Motor neuron (in vitro differentiated cells): ENCODE data around the gene ARHGAP42. TPM values are rescaled to one million over a fixed set of nuclear protein-coding genes. Genes with fewer than 3 reads are reported as not detected.

Source experiments
- ATAC-seq, 8 experiments: fragments of 200-7000 bp; cut with Tn5 transposase; replicated peaks in 6 of 8; 2 replicates each; pipeline ENCODE4 v1.8.0; 2021; ENCODE audit warnings: mild to moderate bottlenecking in 8 of 8, moderate library complexity in 8 of 8
- H3K27ac ChIP-seq, 2 donors: fragments of 250-450 bp; sonication (Bioruptor Pico); 2 replicates each; pipeline ENCODE4 v1.9.0; 2021; ENCODE audit warnings: antibody characterized with exemption in 2 of 2, mild to moderate bottlenecking in 2 of 2, moderate library complexity in 1 of 2
- H3K4me1 ChIP-seq, 2 donors: fragments of 250-450 bp; sonication (Bioruptor Pico); replicated peaks in 1 of 2; 2 replicates each; pipeline ENCODE4 v1.6.1; 2021; ENCODE audit warnings: antibody characterized with exemption in 2 of 2, mild to moderate bottlenecking in 2 of 2, moderate library complexity in 1 of 2
- H3K4me3 ChIP-seq, 5 donors: fragments of 250-450 bp; sonication (Bioruptor Pico); 2 replicates each; pipeline ENCODE4 v1.9.0; 2021; ENCODE audit warnings: antibody characterized with exemption in 5 of 5, mild to moderate bottlenecking in 5 of 5, moderate library complexity in 4 of 5
- WGBS, 10 experiments: fragments of 450-650 bp; shearing (Covaris generic); methylation state at CpG; one replicate each; pipeline ENCODE4 v1.0.0; 2022; 5-methylcytosine and 5-hydroxymethylcytosine counted together
- in situ Hi-C, 9 experiments: fragments of 400-800 bp; cut with MboI; loops; one replicate each; pipeline ENCODE4 v1.15.0; 2021; ENCODE audit warnings: low sequenced_read_pairs in 9 of 9, low pct_unique_long_range_greater_than_20kb in 2 of 9; ENCODE audit not compliant: unreplicated experiment in 9 of 9
- total RNA-seq, 8 experiments: library from RNA; unstranded; fragments of 300-600 nt; gene quantifications; 2 replicates each; pipeline versions ENCODE4 v1.2.3 to v1.2.4, GENCODE V29; 2022

The ARHGAP42 gene
- total RNA-seq, 8 experiments from 2014 or later: 2.7 to 29.7 (median 10.0) TPM

GRCh38 chr11:100757646-100758045, 70.6 kb downstream of the ARHGAP42 start:
- 45 to 100% (median 95%) methylated on average over 1 of the region's 1 CpG for WGBS, 10 experiments
- in situ Hi-C loops: no loop called here
- no peak for ATAC-seq
- H3K27ac ChIP-seq: no peak overlapping the region
- no peak overlapping the region for H3K4me3 ChIP-seq
- no peaks in the 10 kb centered on the region for H3K4me1 ChIP-seq

GRCh38 chr11:100759106-100759505, 72.0 kb downstream of the ARHGAP42 start:
- Histone ChIP-seq H3K4me1 (no peaks in the 10 kb centered on the region), H3K4me3 (no peak overlapping the region), H3K27ac (no peak overlapping the region)
- in situ Hi-C loops: no loop called here
- 69 to 100% (median 83%) methylated on average over 1 to 2 of the region's 2 CpGs; no CpG with 5 or more reads in 3 of the 10 experiments for WGBS, 10 experiments
- no peak for ATAC-seq

GRCh38 chr11:100759856-100760255, 72.8 kb downstream of the ARHGAP42 start:
- Histone ChIP-seq H3K27ac (no peak overlapping the region), H3K4me3 (no peak overlapping the region), H3K4me1 (no peaks in the 10 kb centered on the region)
- in situ Hi-C loops: no loop called here
- ATAC-seq: no peak
- WGBS, 10 experiments: 52 to 100% (median 85%) methylated on average over 1 to 3 of the region's 3 CpGs; no CpG with 5 or more reads in 3 of the 10 experiments

GRCh38 chr11:100760744-100761143, 73.7 kb downstream of the ARHGAP42 start:
- H3K27ac ChIP-seq: no peak overlapping the region
- ATAC-seq: no peak
- in situ Hi-C loops: no loop called here
- H3K4me1 ChIP-seq: no peaks in the 10 kb centered on the region
- H3K4me3 ChIP-seq: no peak overlapping the region

- ATAC-seq: peak in 2 of 8 experiments; percentile 43 to 44
- in situ Hi-C loops: no loop called here
- Histone ChIP-seq H3K4me1 (no peaks in the 10 kb centered on the region), H3K27ac (no peak overlapping the region), H3K4me3 (no peak overlapping the region)
- 13 to 100% (median 77%) methylated on average over 1 to 5 of the region's 6 CpGs; no CpG with 5 or more reads in 1 of the 10 experiments for WGBS, 10 experiments
These were observed 74.8 kb downstream of the ARHGAP42 start for GRCh38 chr11:100761841-100762240.

GRCh38 chr11:100766764-100767163, 79.7 kb downstream of the ARHGAP42 start:
- peaks cover 6% of the 10 kb centered on the region in 2 donors for H3K4me1 ChIP-seq
- no peak for ATAC-seq
- 71 to 100% (median 89%) methylated on average over 1 to 2 of the region's 2 CpGs; no CpG with 5 or more reads in 1 of the 10 experiments for WGBS, 10 experiments
- H3K4me3 ChIP-seq: no peak overlapping the region
- H3K27ac ChIP-seq: no peak overlapping the region
- in situ Hi-C loops: no loop called here

- Histone ChIP-seq H3K4me1 (peaks cover 6 to 9% of the 10 kb centered on the region in 2 donors), H3K27ac (no peak overlapping the region), H3K4me3 (no peak overlapping the region)
- 29 to 45% (median 40%) methylated on average over 1 of the region's 1 CpG; no CpG with 5 or more reads in 5 of the 10 experiments for WGBS, 10 experiments
- ATAC-seq: peak in 7 of 8 experiments; percentile 32 to 78 (median 51)
- in situ Hi-C loops: no loop called here
These were observed 82.1 kb downstream of the ARHGAP42 start for GRCh38 chr11:100769165-100769564.

- ATAC-seq: peak in 3 of 8 experiments; percentile 32 to 59 (median 45)
- Histone ChIP-seq H3K27ac (no peak overlapping the region), H3K4me3 (no peak overlapping the region), H3K4me1 (peaks cover 6 to 9% of the 10 kb centered on the region in 2 donors)
- in situ Hi-C loops: no loop called here
- WGBS, 10 experiments: 29 to 100% (median 76%) methylated on average over 1 to 3 of the region's 3 CpGs
These were observed 82.5 kb downstream of the ARHGAP42 start for GRCh38 chr11:100769617-100770016.

- Histone ChIP-seq H3K27ac (no peak overlapping the region), H3K4me1 (peaks cover 4 to 7% of the 10 kb centered on the region in 2 donors), H3K4me3 (no peak overlapping the region)
- in situ Hi-C loops: no loop called here
- ATAC-seq: no peak
- WGBS, 10 experiments: 78 to 93% (median 84%) methylated on average over 1 to 7 of the region's 7 CpGs; no CpG with 5 or more reads in 1 of the 10 experiments
These were observed 87.0 kb downstream of the ARHGAP42 start for GRCh38 chr11:100774132-100774531.

GRCh38 chr11:100774859-100775258, 87.8 kb downstream of the ARHGAP42 start:
- in situ Hi-C loops: no loop called here
- H3K27ac ChIP-seq: no peak overlapping the region

GRCh38 chr11:100776212-100776896, 89.3 kb downstream of the ARHGAP42 start:
- 79 to 100% (median 93%) methylated on average over 2 to 6 of the region's 6 CpGs; no CpG with 5 or more reads in 1 of the 10 experiments for WGBS, 10 experiments

More at GRCh38 chr11:100774859-100775258, 87.8 kb downstream of the ARHGAP42 start:
- Histone ChIP-seq H3K4me1 (peaks cover 0 to 3% of the 10 kb centered on the region in 2 donors), H3K4me3 (no peak overlapping the region)
- ATAC-seq: no peak
- 79 to 100% (median 91%) methylated on average over 1 to 3 of the region's 3 CpGs; no CpG with 5 or more reads in 4 of the 10 experiments for WGBS, 10 experiments

GRCh38 chr11:100777103-100777502, 90.0 kb downstream of the ARHGAP42 start:
- in situ Hi-C loops: no loop called here
- no peak for ATAC-seq
- Histone ChIP-seq H3K27ac (no peak overlapping the region), H3K4me1 (peaks cover 0 to under 1% of the 10 kb centered on the region in 2 donors), H3K4me3 (no peak overlapping the region)

More at GRCh38 chr11:100776212-100776896, 89.3 kb downstream of the ARHGAP42 start:
- in situ Hi-C loops: no loop called here
- ATAC-seq: no peak
- no peak overlapping the region for H3K4me3 ChIP-seq
- peaks cover 0 to 3% of the 10 kb centered on the region in 2 donors for H3K4me1 ChIP-seq
- no peak overlapping the region for H3K27ac ChIP-seq

GRCh38 chr11:100777736-100778135, 90.6 kb downstream of the ARHGAP42 start:
- H3K27ac ChIP-seq: no peak overlapping the region
- no peaks in the 10 kb centered on the region for H3K4me1 ChIP-seq
- H3K4me3 ChIP-seq: no peak overlapping the region
- ATAC-seq: no peak
- WGBS, 10 experiments: 100% methylated on average over 1 to 2 of the region's 2 CpGs; no CpG with 5 or more reads in 2 of the 10 experiments
- in situ Hi-C loops: no loop called here
